AG09319 (cell line): Measurements from ENCODE around the gene DBF4.
"Not testable (repeated sequence)": the region's sequence is repeated elsewhere in the genome, so short reads cannot be mapped to it uniquely, and the experiment has no call there.

Experiments used
- DNase-seq: peaks from one replicate; pipeline ENCODE4 v3.0.0-alpha.2; 2010; ENCODE audit warnings: low read depth; ENCODE audit errors: extremely low read depth
- TF ChIP-seq, protein P1 (sequence below): IDR thresholded peaks from 2 replicates; pipeline ENCODE4 v1.5.1; 2011; ENCODE audit warnings: low read depth, mild to moderate bottlenecking, inconsistent platforms, low read length, moderate library complexity

DBF4 gene

DNA sequence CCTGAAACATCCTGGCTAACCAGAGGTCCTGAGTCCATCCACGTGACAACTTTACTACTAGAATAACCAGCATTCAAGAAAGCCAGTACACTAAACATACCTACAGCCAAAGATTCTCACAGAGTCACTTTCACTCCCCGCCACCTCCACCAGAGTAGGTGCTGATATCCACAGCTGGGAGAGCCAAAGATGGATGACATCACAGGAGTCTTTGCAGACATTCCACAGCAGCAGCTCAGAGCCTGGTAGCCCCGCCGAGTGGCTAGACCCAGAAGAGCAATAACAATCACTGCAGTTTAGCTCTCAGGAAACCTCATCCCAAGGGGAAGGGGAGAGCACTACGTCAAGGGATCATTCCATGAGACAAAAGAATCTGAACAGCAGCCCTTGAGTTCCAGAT is 44.3 kb downstream of the DBF4 start:
- TF ChIP-seq, protein P1, sequence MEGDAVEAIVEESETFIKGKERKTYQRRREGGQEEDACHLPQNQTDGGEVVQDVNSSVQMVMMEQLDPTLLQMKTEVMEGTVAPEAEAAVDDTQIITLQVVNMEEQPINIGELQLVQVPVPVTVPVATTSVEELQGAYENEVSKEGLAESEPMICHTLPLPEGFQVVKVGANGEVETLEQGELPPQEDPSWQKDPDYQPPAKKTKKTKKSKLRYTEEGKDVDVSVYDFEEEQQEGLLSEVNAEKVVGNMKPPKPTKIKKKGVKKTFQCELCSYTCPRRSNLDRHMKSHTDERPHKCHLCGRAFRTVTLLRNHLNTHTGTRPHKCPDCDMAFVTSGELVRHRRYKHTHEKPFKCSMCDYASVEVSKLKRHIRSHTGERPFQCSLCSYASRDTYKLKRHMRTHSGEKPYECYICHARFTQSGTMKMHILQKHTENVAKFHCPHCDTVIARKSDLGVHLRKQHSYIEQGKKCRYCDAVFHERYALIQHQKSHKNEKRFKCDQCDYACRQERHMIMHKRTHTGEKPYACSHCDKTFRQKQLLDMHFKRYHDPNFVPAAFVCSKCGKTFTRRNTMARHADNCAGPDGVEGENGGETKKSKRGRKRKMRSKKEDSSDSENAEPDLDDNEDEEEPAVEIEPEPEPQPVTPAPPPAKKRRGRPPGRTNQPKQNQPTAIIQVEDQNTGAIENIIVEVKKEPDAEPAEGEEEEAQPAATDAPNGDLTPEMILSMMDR, result no peak
- no peak for DNase-seq

DNA sequence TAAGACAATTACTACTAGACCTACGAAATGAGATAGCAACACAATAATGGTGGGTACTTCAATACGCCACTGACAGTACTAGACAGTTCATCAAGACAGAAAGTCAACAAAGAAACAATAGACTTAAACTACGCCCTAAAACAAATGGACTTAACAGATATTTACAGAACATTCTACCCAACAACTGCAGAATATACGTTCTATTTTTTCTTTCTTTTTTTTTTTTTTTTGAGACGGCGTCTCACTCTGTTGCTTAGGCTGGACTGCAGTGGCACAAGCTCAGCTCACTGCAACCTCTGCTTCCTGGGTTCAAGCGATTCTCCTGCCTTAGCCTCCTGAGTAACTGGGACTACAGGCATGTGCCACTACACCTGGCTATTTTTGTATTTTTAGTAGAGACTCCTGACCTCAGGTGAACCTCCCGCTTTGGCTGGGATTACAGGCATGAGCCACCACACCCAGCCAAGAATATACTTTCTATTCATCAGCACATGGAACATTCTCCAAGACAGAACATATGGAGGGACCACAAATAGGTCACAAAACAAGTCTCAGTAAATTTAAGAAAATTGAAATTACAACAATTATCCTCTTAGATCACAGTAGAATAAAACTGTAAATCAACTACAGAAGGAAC is 46.6 kb downstream of the DBF4 start:
- not testable (repeated sequence) for DNase-seq

DNA sequence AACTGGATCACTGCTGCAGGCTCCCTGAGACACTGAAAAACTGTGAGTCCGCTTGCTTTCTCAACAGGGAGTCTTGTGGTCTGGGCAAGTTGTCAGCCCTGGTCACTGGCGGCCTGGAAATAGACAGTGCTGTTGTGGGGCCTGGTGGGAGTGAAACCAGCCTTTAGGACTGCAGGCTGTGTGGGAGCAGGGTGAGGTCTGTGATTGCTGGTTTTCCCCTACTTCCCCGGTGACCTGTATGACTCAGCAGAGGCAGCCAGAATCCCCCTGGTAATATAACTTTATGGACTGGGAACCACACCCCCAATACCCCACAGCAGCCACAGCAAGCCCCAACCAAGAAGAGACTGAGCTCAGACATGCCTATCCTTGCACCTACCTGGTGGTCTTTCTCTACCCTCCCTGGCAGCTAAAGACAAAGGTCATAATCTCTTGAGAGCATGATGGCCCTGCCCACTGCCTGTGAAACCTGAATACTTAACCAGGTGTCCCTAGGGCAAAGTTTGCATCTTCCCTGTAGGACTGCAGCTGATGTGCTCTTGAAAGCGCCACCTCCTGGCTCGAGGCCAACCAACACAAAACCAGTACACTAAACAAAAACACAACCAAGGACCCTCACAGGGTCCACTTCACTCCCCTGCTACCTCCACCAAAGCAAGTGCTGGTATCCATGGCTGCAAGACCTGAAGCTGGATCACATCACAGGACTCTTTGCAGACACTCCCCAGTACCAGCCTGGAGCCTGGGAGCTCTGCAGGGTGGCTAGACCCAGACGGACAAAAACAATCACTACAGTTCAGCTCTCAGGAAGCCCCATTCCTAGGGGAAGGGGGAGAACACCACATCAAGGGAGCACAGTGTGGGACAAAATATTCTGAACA is 50.5 kb downstream of the DBF4 start:
- DNase-seq, result no peak
- TF ChIP-seq, protein P1, result no peak

DNA sequence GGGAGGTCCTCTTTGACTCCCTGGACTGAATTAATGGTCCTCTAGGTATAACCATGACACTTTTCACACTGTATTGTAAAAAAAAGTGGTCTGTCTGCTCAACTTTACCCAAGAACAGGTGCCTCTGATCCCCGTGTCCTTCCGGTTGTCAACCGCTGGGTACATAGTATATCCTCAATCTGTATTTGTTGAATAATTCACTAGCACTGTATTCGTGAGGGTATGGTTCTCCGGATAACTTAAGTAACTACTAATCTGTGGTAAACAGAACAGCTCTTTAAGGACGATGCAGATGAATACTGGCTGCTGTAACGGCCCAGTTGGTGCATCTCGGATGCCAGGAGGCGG is 57.3 kb downstream of the DBF4 start:
- no peak for DNase-seq
- TF ChIP-seq, protein P1, result no peak

DNA sequence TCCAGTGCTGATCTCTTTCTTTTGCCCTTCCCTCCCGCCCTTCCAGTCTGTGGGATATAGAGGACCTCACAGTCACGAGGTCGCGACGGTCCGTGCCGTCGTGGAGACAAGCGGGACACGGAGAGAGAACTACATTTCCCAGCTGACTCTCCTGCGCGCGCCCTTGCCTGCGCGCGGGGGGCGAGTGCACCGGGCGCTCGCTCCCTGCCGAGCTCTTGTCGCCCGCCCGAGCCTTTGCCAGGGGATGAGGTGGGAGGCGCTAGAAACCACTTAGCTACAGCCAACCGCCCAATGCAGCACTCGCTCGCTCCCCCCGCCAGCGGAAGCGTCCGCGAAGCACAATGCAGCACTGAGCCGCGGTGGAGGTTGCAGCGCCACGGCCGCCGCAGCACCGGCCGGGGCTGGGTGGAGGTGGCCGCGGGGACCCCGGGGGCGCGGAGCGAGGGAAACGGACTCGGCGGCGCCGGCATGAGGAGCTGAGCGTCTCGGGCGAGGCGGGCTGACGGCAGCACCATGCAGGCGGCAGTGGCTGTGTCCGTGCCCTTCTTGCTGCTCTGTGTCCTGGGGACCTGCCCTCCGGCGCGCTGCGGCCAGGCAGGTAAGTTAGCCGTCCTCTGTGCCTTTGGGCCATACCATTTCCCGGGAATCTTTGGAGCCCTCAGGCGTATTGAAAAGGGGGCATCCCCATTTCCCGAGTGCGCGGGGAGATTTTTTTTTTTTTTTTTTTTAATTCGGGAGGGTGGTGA is 57.8 kb downstream of the DBF4 start, which contains the start of gene ADAM22:
ADAM22 (plus strand) TSS at position 299 of the 746 bp plus-strand sequence; CDS start at position 514, 215 bp downstream.
- DNase-seq, result peak; percentile 24
- TF ChIP-seq, protein P1, result no peak; the same call in 1 of the 2 replicates

DNA sequence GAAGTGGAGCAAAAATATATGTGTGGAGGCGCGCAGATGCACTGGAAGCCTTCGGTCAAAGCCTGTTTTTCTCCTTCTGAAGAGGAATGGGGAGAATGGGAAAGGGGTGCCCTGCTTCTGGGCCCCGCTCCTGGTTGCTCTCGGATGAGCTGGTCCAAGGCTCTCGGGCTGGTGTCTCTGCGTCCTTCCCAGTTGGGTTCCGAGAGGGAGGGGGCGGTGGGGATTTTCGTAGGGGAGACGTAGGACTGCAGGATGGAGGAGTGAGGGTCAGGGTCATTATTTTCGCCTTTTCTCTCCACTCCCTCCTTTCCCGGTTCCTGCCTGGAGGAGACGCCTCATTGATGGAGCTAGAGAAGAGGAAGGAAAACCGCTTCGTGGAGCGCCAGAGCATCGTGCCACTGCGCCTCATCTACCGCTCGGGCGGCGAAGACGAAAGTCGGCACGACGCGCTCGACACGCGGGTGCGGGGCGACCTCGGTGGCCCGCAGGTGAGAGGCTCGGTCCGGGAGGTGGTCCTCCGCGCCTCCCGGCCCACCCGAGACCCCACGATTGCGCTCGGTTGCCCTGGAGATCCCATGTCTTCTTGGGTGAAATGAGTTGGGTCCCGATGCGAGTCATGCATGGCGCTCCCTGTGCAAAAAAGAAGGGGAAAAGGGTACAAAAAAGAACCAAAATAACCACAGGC is 58.5 kb downstream of the DBF4 start:
- TF ChIP-seq, protein P1, result no peak
- DNase-seq, result no peak

DNA sequence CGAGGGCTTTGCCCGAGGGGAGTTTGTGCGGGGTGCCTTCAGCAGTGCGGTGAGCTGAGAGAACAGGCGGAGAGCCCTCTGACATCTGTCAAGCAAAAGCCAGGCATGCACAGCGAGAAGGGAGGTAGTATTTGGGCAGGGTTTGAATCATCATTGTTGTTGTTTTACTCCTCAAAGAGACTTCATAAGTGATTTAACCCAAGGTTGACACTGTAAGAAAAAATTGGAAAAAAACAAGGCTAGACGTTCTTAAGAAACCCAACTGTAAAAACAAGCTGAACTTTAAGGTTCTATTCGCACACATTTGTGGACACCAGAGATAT is 59.1 kb downstream of the DBF4 start:
- DNase-seq, result no peak
- TF ChIP-seq, protein P1, result no peak
